ENCODE measurements around the gene PLA2G4A.

The PLA2G4A gene

GRCh38 chr1:186943891-186944686 is 115.3 kb downstream of the PLA2G4A start:
- no peak for DNase-seq
- TF ChIP-seq, protein P1, sequence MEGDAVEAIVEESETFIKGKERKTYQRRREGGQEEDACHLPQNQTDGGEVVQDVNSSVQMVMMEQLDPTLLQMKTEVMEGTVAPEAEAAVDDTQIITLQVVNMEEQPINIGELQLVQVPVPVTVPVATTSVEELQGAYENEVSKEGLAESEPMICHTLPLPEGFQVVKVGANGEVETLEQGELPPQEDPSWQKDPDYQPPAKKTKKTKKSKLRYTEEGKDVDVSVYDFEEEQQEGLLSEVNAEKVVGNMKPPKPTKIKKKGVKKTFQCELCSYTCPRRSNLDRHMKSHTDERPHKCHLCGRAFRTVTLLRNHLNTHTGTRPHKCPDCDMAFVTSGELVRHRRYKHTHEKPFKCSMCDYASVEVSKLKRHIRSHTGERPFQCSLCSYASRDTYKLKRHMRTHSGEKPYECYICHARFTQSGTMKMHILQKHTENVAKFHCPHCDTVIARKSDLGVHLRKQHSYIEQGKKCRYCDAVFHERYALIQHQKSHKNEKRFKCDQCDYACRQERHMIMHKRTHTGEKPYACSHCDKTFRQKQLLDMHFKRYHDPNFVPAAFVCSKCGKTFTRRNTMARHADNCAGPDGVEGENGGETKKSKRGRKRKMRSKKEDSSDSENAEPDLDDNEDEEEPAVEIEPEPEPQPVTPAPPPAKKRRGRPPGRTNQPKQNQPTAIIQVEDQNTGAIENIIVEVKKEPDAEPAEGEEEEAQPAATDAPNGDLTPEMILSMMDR (IDR thresholded peaks at IDR 0.05; ENCODE audit: low read depth, low read length), result no peak
- H3K27me3 ChIP-seq, result no peaks in the 10 kb centered on the region; the same call in 1 of the 2 replicates
- H3K9me3 ChIP-seq, result no peaks in the 10 kb centered on the region
- no peaks in the 10 kb centered on the region for H3K36me3 ChIP-seq
- no peak overlapping the region for H3K4me3 ChIP-seq (ENCODE audit: low read depth, low read length)
- no peaks in the 10 kb centered on the region for H3K4me1 ChIP-seq

- TF ChIP-seq, protein P1 (IDR thresholded peaks at IDR 0.05; ENCODE audit: low read depth, low read length), result no peak
- no peak for DNase-seq
- no peaks in the 10 kb centered on the region for H3K9me3 ChIP-seq
- no peaks in the 10 kb centered on the region for H3K4me1 ChIP-seq
- no peak overlapping the region for H3K4me3 ChIP-seq (ENCODE audit: low read depth, low read length)
- H3K27me3 ChIP-seq, result no peaks in the 10 kb centered on the region; the same call in 1 of the 2 replicates
- H3K36me3 ChIP-seq, result no peaks in the 10 kb centered on the region
Observed at GRCh38 chr1:186945146-186945545, 116.4 kb downstream of the PLA2G4A start.

GRCh38 chr1:186948535-186948934 is 119.8 kb downstream of the PLA2G4A start:
- Histone ChIP-seq H3K4me1 (no peaks in the 10 kb centered on the region), H3K27me3 (no peaks in the 10 kb centered on the region; the same call in 1 of the 2 replicates), H3K4me3 (ENCODE audit: low read depth, low read length) (no peak overlapping the region), H3K9me3 (no peaks in the 10 kb centered on the region), H3K36me3 (no peaks in the 10 kb centered on the region)
- DNase-seq, result no peak
- TF ChIP-seq, protein P1 (IDR thresholded peaks at IDR 0.05; ENCODE audit: low read depth, low read length), result no peak

GRCh38 chr1:186949173-186949572 is 120.4 kb downstream of the PLA2G4A start:
- no peak overlapping the region for H3K4me3 ChIP-seq (ENCODE audit: low read depth, low read length)
- H3K27me3 ChIP-seq, result no peaks in the 10 kb centered on the region; the same call in 1 of the 2 replicates
- TF ChIP-seq, protein P1 (IDR thresholded peaks at IDR 0.05; ENCODE audit: low read depth, low read length), result no peak
- H3K36me3 ChIP-seq, result no peaks in the 10 kb centered on the region
- no peak for DNase-seq
- H3K4me1 ChIP-seq, result no peaks in the 10 kb centered on the region
- no peaks in the 10 kb centered on the region for H3K9me3 ChIP-seq

GRCh38 chr1:186950547-186950946 is 121.8 kb downstream of the PLA2G4A start:
- Histone ChIP-seq H3K9me3 (no peaks in the 10 kb centered on the region), H3K4me3 (ENCODE audit: low read depth, low read length) (no peak overlapping the region), H3K36me3 (no peaks in the 10 kb centered on the region), H3K4me1 (no peaks in the 10 kb centered on the region), H3K27me3 (no peaks in the 10 kb centered on the region; the same call in none of the 2 replicates)
- no peak for DNase-seq
- TF ChIP-seq, protein P1 (IDR thresholded peaks at IDR 0.05; ENCODE audit: low read depth, low read length), result no peak

- DNase-seq, result no peak
- Histone ChIP-seq H3K27me3 (no peaks in the 10 kb centered on the region; the same call in 1 of the 2 replicates), H3K4me3 (ENCODE audit: low read depth, low read length) (no peak overlapping the region), H3K9me3 (no peaks in the 10 kb centered on the region), H3K36me3 (no peaks in the 10 kb centered on the region), H3K4me1 (no peaks in the 10 kb centered on the region)
- TF ChIP-seq, protein P1 (IDR thresholded peaks at IDR 0.05; ENCODE audit: low read depth, low read length), result no peak
Observed at GRCh38 chr1:186953876-186954275, 125.1 kb downstream of the PLA2G4A start.
